Measurements from ENCODE around the gene NOX5.

Gene NOX5

GRCh38 chr15:69089258-69089657 is 74.8 kb downstream of the NOX5 start:
- Histone ChIP-seq H3K27me3 (ENCODE audit: control insufficient read depth in 1 of 2, insufficient read depth in 2 of 2, low read length in 2 of 2) (peaks cover 0 to 11% of the 10 kb centered on the region in 2 donors), H3K9me3 (ENCODE audit: control insufficient read depth in 2 of 2, low read length in 2 of 2) (no peaks in the 10 kb centered on the region), H3K4me3 (ENCODE audit: low read length in 2 of 2) (no peak overlapping the region), H3K36me3 (ENCODE audit: control insufficient read depth in 2 of 2, insufficient read depth in 2 of 2, low read length in 2 of 2) (no peaks in the 10 kb centered on the region), H3K4me1 (ENCODE audit: control insufficient read depth, insufficient read depth, low read length) (no peaks in the 10 kb centered on the region), H3K9ac (ENCODE audit: low read length in 2 of 2) (no peak overlapping the region), H3K27ac (ENCODE audit: low read length) (no peak overlapping the region)

- H3K4me3 ChIP-seq (ENCODE audit: low read length in 2 of 2) = no peak overlapping the region
- H3K36me3 ChIP-seq (ENCODE audit: control insufficient read depth in 2 of 2, insufficient read depth in 2 of 2, low read length in 2 of 2) = no peaks in the 10 kb centered on the region
- no peak overlapping the region for H3K9ac ChIP-seq (ENCODE audit: low read length in 2 of 2)
- no peak overlapping the region for H3K27ac ChIP-seq (ENCODE audit: low read length)
- H3K27me3 ChIP-seq (ENCODE audit: control insufficient read depth in 1 of 2, insufficient read depth in 2 of 2, low read length in 2 of 2) = peaks cover 0 to 11% of the 10 kb centered on the region in 2 donors
- H3K9me3 ChIP-seq (ENCODE audit: control insufficient read depth in 2 of 2, low read length in 2 of 2) = no peaks in the 10 kb centered on the region
- peaks cover 6% of the 10 kb centered on the region for H3K4me1 ChIP-seq (ENCODE audit: control insufficient read depth, insufficient read depth, low read length)
Observed at GRCh38 chr15:69090197-69090948, 75.9 kb downstream of the NOX5 start.

GRCh38 chr15:69091654-69092053 is 77.2 kb downstream of the NOX5 start:
- Histone ChIP-seq H3K27ac (ENCODE audit: low read length) (no peak overlapping the region), H3K27me3 (ENCODE audit: control insufficient read depth in 1 of 2, insufficient read depth in 2 of 2, low read length in 2 of 2) (peaks cover 0 to 9% of the 10 kb centered on the region in 2 donors), H3K9ac (ENCODE audit: low read length in 2 of 2) (no peak overlapping the region), H3K4me1 (ENCODE audit: control insufficient read depth, insufficient read depth, low read length) (peaks cover 15% of the 10 kb centered on the region), H3K9me3 (ENCODE audit: control insufficient read depth in 2 of 2, low read length in 2 of 2) (no peaks in the 10 kb centered on the region), H3K36me3 (ENCODE audit: control insufficient read depth in 2 of 2, insufficient read depth in 2 of 2, low read length in 2 of 2) (no peaks in the 10 kb centered on the region), H3K4me3 (ENCODE audit: low read length in 2 of 2) (no peak overlapping the region)

GRCh38 chr15:69092159-69092558 is 77.7 kb downstream of the NOX5 start:
- Histone ChIP-seq H3K27me3 (ENCODE audit: control insufficient read depth in 1 of 2, insufficient read depth in 2 of 2, low read length in 2 of 2) (peaks cover 0 to 9% of the 10 kb centered on the region in 2 donors), H3K9me3 (ENCODE audit: control insufficient read depth in 2 of 2, low read length in 2 of 2) (no peaks in the 10 kb centered on the region), H3K36me3 (ENCODE audit: control insufficient read depth in 2 of 2, insufficient read depth in 2 of 2, low read length in 2 of 2) (no peaks in the 10 kb centered on the region), H3K27ac (ENCODE audit: low read length) (no peak overlapping the region), H3K4me1 (ENCODE audit: control insufficient read depth, insufficient read depth, low read length) (peaks cover 15% of the 10 kb centered on the region), H3K9ac (ENCODE audit: low read length in 2 of 2) (no peak overlapping the region), H3K4me3 (ENCODE audit: low read length in 2 of 2) (no peak overlapping the region)

- Histone ChIP-seq H3K9ac (ENCODE audit: low read length in 2 of 2) (no peak overlapping the region), H3K4me1 (ENCODE audit: control insufficient read depth, insufficient read depth, low read length) (peaks cover 15% of the 10 kb centered on the region), H3K36me3 (ENCODE audit: control insufficient read depth in 2 of 2, insufficient read depth in 2 of 2, low read length in 2 of 2) (no peaks in the 10 kb centered on the region), H3K4me3 (ENCODE audit: low read length in 2 of 2) (no peak overlapping the region), H3K27ac (ENCODE audit: low read length) (no peak overlapping the region), H3K9me3 (ENCODE audit: control insufficient read depth in 2 of 2, low read length in 2 of 2) (no peaks in the 10 kb centered on the region), H3K27me3 (ENCODE audit: control insufficient read depth in 1 of 2, insufficient read depth in 2 of 2, low read length in 2 of 2) (peaks cover 0 to 2% of the 10 kb centered on the region in 2 donors)
Observed at GRCh38 chr15:69093127-69093526, 78.6 kb downstream of the NOX5 start.

GRCh38 chr15:69093614-69094013 is 79.1 kb downstream of the NOX5 start:
- Histone ChIP-seq H3K9me3 (ENCODE audit: control insufficient read depth in 2 of 2, low read length in 2 of 2) (no peaks in the 10 kb centered on the region), H3K4me3 (ENCODE audit: low read length in 2 of 2) (no peak overlapping the region), H3K36me3 (ENCODE audit: control insufficient read depth in 2 of 2, insufficient read depth in 2 of 2, low read length in 2 of 2) (no peaks in the 10 kb centered on the region), H3K9ac (ENCODE audit: low read length in 2 of 2) (no peak overlapping the region), H3K27me3 (ENCODE audit: control insufficient read depth in 1 of 2, insufficient read depth in 2 of 2, low read length in 2 of 2) (no peaks in the 10 kb centered on the region), H3K27ac (ENCODE audit: low read length) (no peak overlapping the region), H3K4me1 (ENCODE audit: control insufficient read depth, insufficient read depth, low read length) (peaks cover 15% of the 10 kb centered on the region)

GRCh38 chr15:69094124-69094921 is 79.8 kb downstream of the NOX5 start:
- peaks cover 15% of the 10 kb centered on the region for H3K4me1 ChIP-seq (ENCODE audit: control insufficient read depth, insufficient read depth, low read length)
- no peaks in the 10 kb centered on the region for H3K27me3 ChIP-seq (ENCODE audit: control insufficient read depth in 1 of 2, insufficient read depth in 2 of 2, low read length in 2 of 2)
- no peaks in the 10 kb centered on the region for H3K9me3 ChIP-seq (ENCODE audit: control insufficient read depth in 2 of 2, low read length in 2 of 2)
- no peak overlapping the region for H3K9ac ChIP-seq (ENCODE audit: low read length in 2 of 2)
- no peak overlapping the region for H3K4me3 ChIP-seq (ENCODE audit: low read length in 2 of 2)
- H3K27ac ChIP-seq (ENCODE audit: low read length) = no peak overlapping the region
- H3K36me3 ChIP-seq (ENCODE audit: control insufficient read depth in 2 of 2, insufficient read depth in 2 of 2, low read length in 2 of 2) = no peaks in the 10 kb centered on the region

GRCh38 chr15:69095274-69095673 is 80.8 kb downstream of the NOX5 start:
- no peak overlapping the region for H3K27ac ChIP-seq (ENCODE audit: low read length)
- no peak overlapping the region for H3K4me3 ChIP-seq (ENCODE audit: low read length in 2 of 2)
- no peaks in the 10 kb centered on the region for H3K27me3 ChIP-seq (ENCODE audit: control insufficient read depth in 1 of 2, insufficient read depth in 2 of 2, low read length in 2 of 2)
- no peaks in the 10 kb centered on the region for H3K36me3 ChIP-seq (ENCODE audit: control insufficient read depth in 2 of 2, insufficient read depth in 2 of 2, low read length in 2 of 2)
- H3K9me3 ChIP-seq (ENCODE audit: control insufficient read depth in 2 of 2, low read length in 2 of 2) = no peaks in the 10 kb centered on the region
- H3K4me1 ChIP-seq (ENCODE audit: control insufficient read depth, insufficient read depth, low read length) = peaks cover 15% of the 10 kb centered on the region
- no peak overlapping the region for H3K9ac ChIP-seq (ENCODE audit: low read length in 2 of 2)

- no peak overlapping the region for H3K4me3 ChIP-seq (ENCODE audit: low read length in 2 of 2)
- no peak overlapping the region for H3K9ac ChIP-seq (ENCODE audit: low read length in 2 of 2)
- H3K4me1 ChIP-seq (ENCODE audit: control insufficient read depth, insufficient read depth, low read length) = peaks cover 15% of the 10 kb centered on the region
- no peak overlapping the region for H3K27ac ChIP-seq (ENCODE audit: low read length)
- H3K9me3 ChIP-seq (ENCODE audit: control insufficient read depth in 2 of 2, low read length in 2 of 2) = no peaks in the 10 kb centered on the region
- H3K36me3 ChIP-seq (ENCODE audit: control insufficient read depth in 2 of 2, insufficient read depth in 2 of 2, low read length in 2 of 2) = no peaks in the 10 kb centered on the region
- no peaks in the 10 kb centered on the region for H3K27me3 ChIP-seq (ENCODE audit: control insufficient read depth in 1 of 2, insufficient read depth in 2 of 2, low read length in 2 of 2)
Observed at GRCh38 chr15:69096196-69096595, 81.7 kb downstream of the NOX5 start.

- Histone ChIP-seq H3K9ac (ENCODE audit: low read length in 2 of 2) (no peak overlapping the region), H3K36me3 (ENCODE audit: control insufficient read depth in 2 of 2, insufficient read depth in 2 of 2, low read length in 2 of 2) (no peaks in the 10 kb centered on the region), H3K4me3 (ENCODE audit: low read length in 2 of 2) (no peak overlapping the region), H3K4me1 (ENCODE audit: control insufficient read depth, insufficient read depth, low read length) (peaks cover 15% of the 10 kb centered on the region), H3K27me3 (ENCODE audit: control insufficient read depth in 1 of 2, insufficient read depth in 2 of 2, low read length in 2 of 2) (no peaks in the 10 kb centered on the region), H3K27ac (ENCODE audit: low read length) (no peak overlapping the region), H3K9me3 (ENCODE audit: control insufficient read depth in 2 of 2, low read length in 2 of 2) (no peaks in the 10 kb centered on the region)
Observed at GRCh38 chr15:69096626-69097025, 82.1 kb downstream of the NOX5 start.

GRCh38 chr15:69098771-69099170 is 84.3 kb downstream of the NOX5 start:
- H3K27ac ChIP-seq (ENCODE audit: low read length) = no peak overlapping the region
- no peaks in the 10 kb centered on the region for H3K27me3 ChIP-seq (ENCODE audit: control insufficient read depth in 1 of 2, insufficient read depth in 2 of 2, low read length in 2 of 2)
- no peak overlapping the region for H3K9ac ChIP-seq (ENCODE audit: low read length in 2 of 2)
- no peaks in the 10 kb centered on the region for H3K36me3 ChIP-seq (ENCODE audit: control insufficient read depth in 2 of 2, insufficient read depth in 2 of 2, low read length in 2 of 2)
- no peak overlapping the region for H3K4me3 ChIP-seq (ENCODE audit: low read length in 2 of 2)
- H3K4me1 ChIP-seq (ENCODE audit: control insufficient read depth, insufficient read depth, low read length) = peaks cover 15% of the 10 kb centered on the region
- no peaks in the 10 kb centered on the region for H3K9me3 ChIP-seq (ENCODE audit: control insufficient read depth in 2 of 2, low read length in 2 of 2)
